HCT116 (cell line): ENCODE results near the gene SHISA6.

Experiments used
- ATF3 ChIP-seq: IDR thresholded peaks from 2 replicates; pipeline ENCODE4 v1.6.1; 2012
- CBX3 ChIP-seq: IDR thresholded peaks from 2 replicates; pipeline ENCODE4 v1.6.1; 2012; ENCODE audit warnings: low read depth
- CEBPB ChIP-seq: IDR thresholded peaks from 2 replicates; pipeline ENCODE4 v1.6.1; 2012; ENCODE audit warnings: low read depth
- EGR1 ChIP-seq: IDR thresholded peaks from 2 replicates; pipeline ENCODE4 v1.6.1; 2012; ENCODE audit warnings: low read depth
- EZH2phosphoT487 ChIP-seq: fragments of 200-600 bp; IDR thresholded peaks from 2 replicates; pipeline ENCODE4 v1.6.1; 2018; ENCODE audit warnings: antibody characterized with exemption, borderline replicate concordance
- POLR2A ChIP-seq: IDR thresholded peaks from 2 replicates; pipeline ENCODE4 v1.7.0; 2011; ENCODE audit warnings: borderline replicate concordance; ENCODE audit not compliant: insufficient read depth, insufficient read length; ENCODE audit errors: extremely low read depth
- SRF ChIP-seq: IDR thresholded peaks from 2 replicates; pipeline ENCODE4 v1.6.1; 2012; ENCODE audit warnings: low read depth
- ZNF274 ChIP-seq: fragments of 200-500 bp; sonication (Bioruptor generic); IDR thresholded peaks from 2 replicates; pipeline ENCODE4 v1.6.1; 2014; ENCODE audit warnings: mild to moderate bottlenecking, low read depth, low read length, inconsistent platforms
- TF ChIP-seq, protein P1 (sequence below), 3 experiments: fragments of 200-600 bp in 1 of 3; sonication (generic) in 1 of 3; IDR thresholded peaks in 2 of 3; conservative IDR thresholded peaks in 1 of 3; 2 replicates each; pipeline ENCODE4 v1.5.1; 2012 to 2017; ENCODE audit warnings: low read depth in 2 of 3, low read length in 2 of 3, antibody characterized with exemption in 1 of 3, borderline replicate concordance in 1 of 3, control low read depth in 1 of 3, mild to moderate bottlenecking in 1 of 3, mixed read lengths in 1 of 3, mixed run types in 1 of 3, moderate library complexity in 1 of 3; ENCODE audit not compliant: insufficient read depth in 1 of 3

GRCh38 chr17:11486101-11486867 lies 245.3 kb downstream of the SHISA6 start:
- TF ChIP-seq, protein P1, sequence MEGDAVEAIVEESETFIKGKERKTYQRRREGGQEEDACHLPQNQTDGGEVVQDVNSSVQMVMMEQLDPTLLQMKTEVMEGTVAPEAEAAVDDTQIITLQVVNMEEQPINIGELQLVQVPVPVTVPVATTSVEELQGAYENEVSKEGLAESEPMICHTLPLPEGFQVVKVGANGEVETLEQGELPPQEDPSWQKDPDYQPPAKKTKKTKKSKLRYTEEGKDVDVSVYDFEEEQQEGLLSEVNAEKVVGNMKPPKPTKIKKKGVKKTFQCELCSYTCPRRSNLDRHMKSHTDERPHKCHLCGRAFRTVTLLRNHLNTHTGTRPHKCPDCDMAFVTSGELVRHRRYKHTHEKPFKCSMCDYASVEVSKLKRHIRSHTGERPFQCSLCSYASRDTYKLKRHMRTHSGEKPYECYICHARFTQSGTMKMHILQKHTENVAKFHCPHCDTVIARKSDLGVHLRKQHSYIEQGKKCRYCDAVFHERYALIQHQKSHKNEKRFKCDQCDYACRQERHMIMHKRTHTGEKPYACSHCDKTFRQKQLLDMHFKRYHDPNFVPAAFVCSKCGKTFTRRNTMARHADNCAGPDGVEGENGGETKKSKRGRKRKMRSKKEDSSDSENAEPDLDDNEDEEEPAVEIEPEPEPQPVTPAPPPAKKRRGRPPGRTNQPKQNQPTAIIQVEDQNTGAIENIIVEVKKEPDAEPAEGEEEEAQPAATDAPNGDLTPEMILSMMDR (IDR thresholded peaks at IDR 0.05 in 2 of 3, conservative IDR thresholded peaks at IDR 0.05 in 1 of 3; ENCODE audit: borderline replicate concordance in 1 of 3, insufficient read depth in 1 of 3, low read depth in 2 of 3, low read length in 2 of 3): no peak
- TF ChIP-seq ATF3 (no peak), ZNF274 (no peak), SRF (no peak), POLR2A (no peak), EGR1 (no peak), CEBPB (no peak), EZH2phosphoT487 (no peak), CBX3 (no peak)
